GM19099 (cell line): Measurements from ENCODE around the gene LATS2.

Experiments used
- POLR2A ChIP-seq: IDR thresholded peaks from 3 replicates; pipeline ENCODE4 v1.6.1; 2011; ENCODE audit warnings: low read depth; ENCODE audit not compliant: insufficient read length; ENCODE audit errors: extremely low read depth

LATS2 gene

DNA sequence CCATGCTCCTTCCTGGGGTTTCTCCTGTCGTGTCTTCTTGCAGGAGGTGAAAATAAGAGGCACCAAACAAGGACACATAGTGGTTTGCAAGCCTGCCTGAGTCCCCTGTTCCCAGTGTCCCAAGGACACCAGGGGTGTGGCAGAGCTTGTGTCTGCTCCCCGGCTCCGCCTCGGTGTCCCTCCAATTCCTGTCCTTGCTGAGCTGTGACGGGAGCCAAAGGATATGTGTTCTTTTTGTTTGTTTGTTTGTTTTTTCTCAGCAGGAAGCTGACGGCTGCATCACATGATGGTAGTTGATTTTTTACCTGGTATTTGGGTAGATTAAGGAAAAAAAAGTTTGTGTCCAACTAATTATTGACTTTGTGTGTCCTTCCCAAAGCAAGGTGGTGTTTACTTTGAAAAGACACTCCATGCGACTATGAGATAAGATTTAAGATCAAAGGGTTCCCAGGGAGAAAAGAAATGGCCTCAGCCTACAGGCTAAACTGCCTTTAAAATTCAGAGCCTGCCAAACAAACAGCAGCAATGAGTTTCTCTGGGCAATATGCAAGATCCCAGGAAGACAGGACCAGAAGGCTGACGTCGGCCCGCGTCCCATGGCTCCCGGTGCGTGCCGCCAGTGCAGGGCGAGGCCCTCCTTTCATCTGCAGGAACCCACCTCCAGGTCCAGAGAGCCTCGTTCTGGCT, 108.0 kb downstream of the LATS2 start:
- no peak for TF ChIP-seq POLR2A

GRCh38 chr13:20952838-20953237, 108.5 kb downstream of the LATS2 start:
- TF ChIP-seq POLR2A: no peak

GRCh38 chr13:20945952-20946383, 115.4 kb downstream of the LATS2 start:
- no peak for TF ChIP-seq POLR2A

DNA sequence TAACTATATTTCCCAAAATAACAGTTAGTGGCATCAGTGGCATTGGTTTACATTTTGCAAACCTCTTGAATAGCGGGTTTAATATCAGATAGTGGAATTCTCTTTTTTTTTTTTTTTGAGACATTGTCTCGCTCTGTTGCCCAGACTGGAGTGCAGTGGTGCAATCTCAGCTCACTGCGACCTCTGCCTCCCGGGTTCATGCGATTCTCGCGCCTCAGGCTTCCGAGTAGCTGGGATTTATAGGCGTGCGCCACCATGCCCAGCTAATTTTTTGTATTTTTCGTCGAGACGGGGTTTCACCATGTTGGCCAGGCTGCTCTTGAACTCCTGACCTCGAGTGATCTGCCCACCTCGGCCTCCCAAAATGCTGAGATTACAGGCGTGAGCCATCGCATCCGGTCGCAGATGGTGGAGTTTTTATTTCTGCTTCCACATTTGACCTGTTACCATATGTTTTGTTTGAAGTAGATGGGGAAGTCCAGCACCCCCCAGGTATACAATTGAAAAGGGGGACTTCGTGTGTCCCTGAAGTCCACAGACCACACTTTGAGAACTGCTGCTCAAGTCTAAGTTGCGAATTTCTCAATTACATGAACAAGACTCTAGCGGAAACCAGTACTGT, 118.3 kb downstream of the LATS2 start:
- no peak for TF ChIP-seq POLR2A

DNA sequence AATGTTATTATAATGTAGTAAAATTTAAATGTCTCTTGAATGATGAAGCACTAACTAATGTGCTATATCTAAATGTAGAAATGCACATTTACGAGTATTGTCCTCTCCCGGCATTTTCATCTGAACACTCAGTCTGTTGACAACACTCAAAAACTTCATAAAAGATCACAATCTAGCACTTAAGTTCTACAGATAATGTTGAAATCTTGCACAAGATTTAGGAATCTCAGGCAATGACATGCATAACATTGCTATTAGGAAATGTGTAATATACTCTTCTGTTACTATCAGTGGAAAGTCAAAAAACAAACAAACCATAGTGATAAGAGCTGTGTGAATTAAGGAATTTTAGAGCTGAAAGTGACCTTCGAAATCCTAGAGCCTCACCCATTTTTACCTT, 121.3 kb downstream of the LATS2 start:
- TF ChIP-seq POLR2A: no peak

DNA sequence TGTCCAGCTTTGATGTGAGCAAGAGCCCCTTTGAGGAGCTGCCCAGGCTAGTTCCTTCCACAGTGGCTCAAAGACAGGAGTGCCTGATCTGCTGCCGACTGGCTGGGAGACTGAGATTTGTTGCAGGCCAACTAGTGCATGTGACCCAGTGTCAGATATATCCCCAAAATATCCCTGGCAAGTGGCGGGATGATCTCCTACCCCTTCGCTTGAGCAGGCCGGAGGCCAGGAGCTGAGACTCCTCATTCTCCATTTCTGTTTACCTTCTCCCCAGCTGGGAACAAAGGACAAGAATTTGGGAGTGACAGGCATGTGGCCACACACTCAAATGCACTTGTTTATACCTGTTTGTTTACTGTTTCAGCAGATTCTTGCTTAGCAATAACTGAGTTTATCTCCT, 121.7 kb downstream of the LATS2 start:
- no peak for TF ChIP-seq POLR2A

DNA sequence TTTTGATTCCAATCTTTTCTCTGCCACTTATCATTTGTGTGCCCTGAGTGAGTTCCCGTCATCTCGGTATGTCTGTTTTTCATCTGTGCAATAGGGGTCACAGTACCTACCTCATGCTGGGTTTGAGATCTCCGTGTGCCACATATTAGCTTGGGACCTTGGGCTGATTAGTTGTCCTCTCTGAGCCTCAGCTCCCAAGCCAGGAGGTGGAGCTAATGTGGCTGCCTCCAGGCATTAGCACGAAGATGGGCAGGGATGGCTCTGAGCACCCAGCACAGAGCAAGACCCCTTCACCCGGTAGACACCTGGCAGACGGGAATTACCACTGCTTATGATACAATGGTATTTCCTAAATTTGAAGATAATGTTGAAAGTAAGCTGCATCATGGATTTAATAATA, 123.1 kb downstream of the LATS2 start:
- TF ChIP-seq POLR2A: no peak

- no peak for TF ChIP-seq POLR2A
These were observed 133.7 kb downstream of the LATS2 start for GRCh38 chr13:20927596-20928257.

GRCh38 chr13:20924758-20925394, 136.5 kb downstream of the LATS2 start:
- TF ChIP-seq POLR2A: no peak

DNA sequence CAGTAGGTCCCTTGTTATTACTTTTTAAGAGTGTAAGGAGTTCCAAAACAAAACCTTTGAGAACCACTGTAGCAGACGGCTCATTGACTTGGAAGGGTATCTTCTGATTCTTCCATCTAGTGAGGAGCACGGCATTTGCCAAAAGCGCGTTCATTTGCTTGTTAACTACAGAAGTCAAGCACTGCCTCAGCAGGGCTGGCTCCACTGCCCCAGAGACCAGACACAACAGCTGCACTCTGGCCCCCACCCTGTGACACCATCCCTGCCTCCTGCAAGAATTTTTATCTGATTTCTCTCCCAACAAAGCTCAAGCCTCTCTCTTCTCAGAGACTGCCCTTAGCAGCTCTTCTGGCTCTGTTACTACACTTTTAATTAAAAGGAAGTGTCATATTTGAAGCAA, 138.1 kb downstream of the LATS2 start:
- no peak for TF ChIP-seq POLR2A
